ENCODE results near the gene MYO1G. TPM values are rescaled to one million over a fixed set of nuclear protein-coding genes. Genes with fewer than 3 reads are reported as not detected.

MYO1G gene
- total RNA-seq, 1 donor from 2014 or later, result 36.3 TPM

GRCh38 chr7:44988701-44989100, 9.9 kb upstream of the MYO1G start:
- H3K27me3 ChIP-seq (ENCODE audit: low read depth), result no peaks in the 10 kb centered on the region
- DNase-seq, result no peak
- intact Hi-C loops (cut with DNase I), result no loop called here
- peaks cover 26% of the 10 kb centered on the region for H3K4me1 ChIP-seq
- ATAC-seq, result no peak
- H3K36me3 ChIP-seq, result peaks cover 22% of the 10 kb centered on the region
- H3K9me3 ChIP-seq, result no peaks in the 10 kb centered on the region
- no peak for TF ChIP-seq CTCF (IDR thresholded peaks at IDR 0.05)
- no peak overlapping the region for H3K27ac ChIP-seq
- no peak overlapping the region for H3K4me3 ChIP-seq

- intact Hi-C loops (cut with DNase I), result no loop called here
- Histone ChIP-seq H3K27ac (no peak overlapping the region), H3K4me3 (no peak overlapping the region), H3K36me3 (peaks cover 29% of the 10 kb centered on the region), H3K9me3 (no peaks in the 10 kb centered on the region), H3K27me3 (ENCODE audit: low read depth) (no peaks in the 10 kb centered on the region), H3K4me1 (peaks cover 26% of the 10 kb centered on the region)
- ATAC-seq (no peak), DNase-seq (no peak)
- no peak for TF ChIP-seq CTCF (IDR thresholded peaks at IDR 0.05)
These were observed 9.2 kb upstream of the MYO1G start for GRCh38 chr7:44987996-44988395.

- Histone ChIP-seq H3K27me3 (ENCODE audit: low read depth) (no peaks in the 10 kb centered on the region), H3K36me3 (peaks cover 35% of the 10 kb centered on the region), H3K4me1 (peaks cover 26% of the 10 kb centered on the region), H3K9me3 (no peaks in the 10 kb centered on the region), H3K4me3 (peak overlapping the region; percentile 75), H3K27ac (peak overlapping the region; percentile 96)
- TF ChIP-seq CTCF (IDR thresholded peaks at IDR 0.05), result no peak
- no peak for DNase-seq
- ATAC-seq, result no peak
- intact Hi-C loops (cut with DNase I), result no loop called here
These were observed 8.6 kb upstream of the MYO1G start for GRCh38 chr7:44987457-44987856.

GRCh38 chr7:44986218-44987053, 7.6 kb upstream of the MYO1G start:
- ATAC-seq (peak; percentile 99), DNase-seq (peak; percentile 96)
- peak overlapping the region; percentile 75 for H3K4me3 ChIP-seq
- no peaks in the 10 kb centered on the region for H3K27me3 ChIP-seq (ENCODE audit: low read depth)
- no peak for TF ChIP-seq CTCF (IDR thresholded peaks at IDR 0.05)
- H3K27ac ChIP-seq, result peak overlapping the region; percentile 96
- peaks cover 43% of the 10 kb centered on the region for H3K36me3 ChIP-seq
- intact Hi-C loops (cut with DNase I), result no loop called here
- H3K9me3 ChIP-seq, result no peaks in the 10 kb centered on the region
- H3K4me1 ChIP-seq, result peaks cover 28% of the 10 kb centered on the region

GRCh38 chr7:44985900-44986217, 7.0 kb upstream of the MYO1G start:
- Histone ChIP-seq H3K27ac (peak overlapping the region; percentile 96), H3K9me3 (no peaks in the 10 kb centered on the region), H3K27me3 (ENCODE audit: low read depth) (no peaks in the 10 kb centered on the region), H3K4me1 (peaks cover 33% of the 10 kb centered on the region), H3K36me3 (peaks cover 44% of the 10 kb centered on the region), H3K4me3 (peak overlapping the region; percentile 75)
- DNase-seq (no peak), ATAC-seq (no peak)
- intact Hi-C loops (cut with DNase I), result no loop called here
- no peak for TF ChIP-seq CTCF (IDR thresholded peaks at IDR 0.05)

Data from lower lobe of right lung (tissue), 2 donors.